IPS-11a (cell line): ENCODE measurements around the gene GIGYF2.
"Not testable (repeated sequence)": the region's sequence is repeated elsewhere in the genome, so short reads cannot be mapped to it uniquely, and the experiment has no call there.

Experiments
- H3K4me3 ChIP-seq: one replicate; pipeline ENCODE4 v1.5.1; 2013; ENCODE audit warnings: low read depth, low read length, control low read depth

GIGYF2 gene

GRCh38 chr2:232802091-232802490, 105.0 kb downstream of the GIGYF2 start:
- no peak overlapping the region for H3K4me3 ChIP-seq

- H3K4me3 ChIP-seq = no peak overlapping the region
These were observed 112.4 kb downstream of the GIGYF2 start for GRCh38 chr2:232809349-232810124.

GRCh38 chr2:232810444-232810843, 113.3 kb downstream of the GIGYF2 start:
- H3K4me3 ChIP-seq = no peak overlapping the region

- H3K4me3 ChIP-seq = no peak overlapping the region
These were observed 118.4 kb downstream of the GIGYF2 start for GRCh38 chr2:232815569-232815968.

GRCh38 chr2:232816657-232817056, 119.5 kb downstream of the GIGYF2 start:
- H3K4me3 ChIP-seq = no peak overlapping the region

GRCh38 chr2:232817756-232818155, 120.6 kb downstream of the GIGYF2 start:
- H3K4me3 ChIP-seq = no peak overlapping the region

- H3K4me3 ChIP-seq = no peak overlapping the region
These were observed 132.9 kb downstream of the GIGYF2 start for GRCh38 chr2:232829988-232830387.

- H3K4me3 ChIP-seq = no peak overlapping the region
These were observed 134.4 kb downstream of the GIGYF2 start for GRCh38 chr2:232831496-232831895.

GRCh38 chr2:232833830-232834229, 136.7 kb downstream of the GIGYF2 start:
- H3K4me3 ChIP-seq = no peak overlapping the region

- H3K4me3 ChIP-seq = no peak overlapping the region
These were observed 138.6 kb downstream of the GIGYF2 start for GRCh38 chr2:232835687-232836208.

- H3K4me3 ChIP-seq = no peak overlapping the region
These were observed 139.8 kb downstream of the GIGYF2 start for GRCh38 chr2:232836934-232837333.

GRCh38 chr2:232838406-232838874, 141.3 kb downstream of the GIGYF2 start:
- no peak overlapping the region for H3K4me3 ChIP-seq

- no peak overlapping the region for H3K4me3 ChIP-seq
These were observed 142.4 kb downstream of the GIGYF2 start for GRCh38 chr2:232839411-232840079.

- H3K4me3 ChIP-seq = no peak overlapping the region
These were observed 145.6 kb downstream of the GIGYF2 start for GRCh38 chr2:232842689-232843088.

- H3K4me3 ChIP-seq = no peak overlapping the region
These were observed 146.7 kb downstream of the GIGYF2 start for GRCh38 chr2:232843834-232844233.

- H3K4me3 ChIP-seq = no peak overlapping the region
These were observed 148.9 kb downstream of the GIGYF2 start for GRCh38 chr2:232846055-232846454.

GRCh38 chr2:232850039-232850438, 152.9 kb downstream of the GIGYF2 start:
- no peak overlapping the region for H3K4me3 ChIP-seq

GRCh38 chr2:232852081-232852480, 154.9 kb downstream of the GIGYF2 start:
- not testable (repeated sequence) for H3K4me3 ChIP-seq

GRCh38 chr2:232852676-232853075, 155.5 kb downstream of the GIGYF2 start:
- H3K4me3 ChIP-seq = no peak overlapping the region

GRCh38 chr2:232854082-232854481, 157.0 kb downstream of the GIGYF2 start:
- H3K4me3 ChIP-seq = no peak overlapping the region

- no peak overlapping the region for H3K4me3 ChIP-seq
These were observed 160.0 kb downstream of the GIGYF2 start for GRCh38 chr2:232857158-232857563.

GRCh38 chr2:232859385-232859916, 162.3 kb downstream of the GIGYF2 start:
- no peak overlapping the region for H3K4me3 ChIP-seq
